OCI-M2 (cell line): ENCODE results near the gene ACADSB.

Experiments
- DNase-seq: peaks from one replicate; lab custom pipeline; 2025; ENCODE audit not compliant: unreplicated experiment; lab: John Stamatoyannopoulos, UW

ACADSB gene

GRCh38 chr10:123038782-123039631 lies 30.2 kb downstream of the ACADSB start:
- DNase-seq, result no peak

GRCh38 chr10:123039632-123039930 lies 30.8 kb downstream of the ACADSB start:
- no peak for DNase-seq

- no peak for DNase-seq
Observed at GRCh38 chr10:123042708-123043408, 34.1 kb downstream of the ACADSB start.

- no peak for DNase-seq
Observed at GRCh38 chr10:123043409-123043925, 34.7 kb downstream of the ACADSB start.

GRCh38 chr10:123044391-123044790 lies 35.6 kb downstream of the ACADSB start:
- DNase-seq, result no peak

- no peak for DNase-seq
Observed at GRCh38 chr10:123045961-123046731, 37.3 kb downstream of the ACADSB start.

GRCh38 chr10:123057968-123058367 lies 49.2 kb downstream of the ACADSB start:
- no peak for DNase-seq

- DNase-seq, result no peak
Observed at GRCh38 chr10:123061865-123062264, 53.1 kb downstream of the ACADSB start.

GRCh38 chr10:123062726-123063125 lies 53.9 kb downstream of the ACADSB start:
- no peak for DNase-seq

- no peak for DNase-seq
Observed at GRCh38 chr10:123068087-123068853, 59.5 kb downstream of the ACADSB start.

- no peak for DNase-seq
Observed at GRCh38 chr10:123069246-123069986, 60.6 kb downstream of the ACADSB start.

- no peak for DNase-seq
Observed at GRCh38 chr10:123073187-123073586, 64.4 kb downstream of the ACADSB start.

- DNase-seq, result no peak
Observed at GRCh38 chr10:123074215-123074614, 65.4 kb downstream of the ACADSB start.

- no peak for DNase-seq
Observed at GRCh38 chr10:123081896-123082295, 73.1 kb downstream of the ACADSB start.

GRCh38 chr10:123083811-123084210 lies 75.0 kb downstream of the ACADSB start:
- no peak for DNase-seq

GRCh38 chr10:123086281-123086680 lies 77.5 kb downstream of the ACADSB start:
- no peak for DNase-seq

- no peak for DNase-seq
Observed at GRCh38 chr10:123087348-123087747, 78.5 kb downstream of the ACADSB start.

GRCh38 chr10:123087786-123088185 lies 79.0 kb downstream of the ACADSB start:
- no peak for DNase-seq

GRCh38 chr10:123092635-123093414 lies 84.0 kb downstream of the ACADSB start:
- DNase-seq, result no peak
